Skin epidermis (tissue), 12 donors: ENCODE results near the gene GPD2.

ENCODE experiments used
- H3K27ac ChIP-seq, 21 experiments: fragments of 200-600 bp; sonication (generic) in 11 of 21; one replicate each; pipeline ENCODE4 v1.5.0; 2020; ENCODE audit warnings: mild to moderate bottlenecking in 3 of 21, inconsistent platforms in 2 of 21, moderate library complexity in 2 of 21
- H3K4me3 ChIP-seq, 7 experiments: fragments of 200-600 bp; sonication (generic) in 2 of 7; one replicate each; pipeline ENCODE4 v1.5.0; 2020; ENCODE audit warnings: inconsistent platforms in 2 of 7, mild to moderate bottlenecking in 2 of 7, moderate library complexity in 1 of 7

GPD2 gene

GRCh38 chr2:156435718-156436496 is at the start of gene GPD2:
TSS of gene GPD2 (plus strand) at chr2:156436379. CDS start at chr2:156476106, 39,727 bp downstream.
- peak within 1 kb of the TSS; percentile 48 to 78 (median 62) for H3K4me3 ChIP-seq
- H3K27ac ChIP-seq: peak within 1 kb of the TSS; percentile 90 to 100 (median 98)

- Histone ChIP-seq H3K27ac (no peak overlapping the region), H3K4me3 (no peak overlapping the region)
These were observed 42.0 kb upstream of the GPD2 start for GRCh38 chr2:156394033-156394741.

GRCh38 chr2:156396126-156396525 is 40.1 kb upstream of the GPD2 start:
- Histone ChIP-seq H3K4me3 (no peak overlapping the region), H3K27ac (no peak overlapping the region)

- Histone ChIP-seq H3K27ac (no peak overlapping the region), H3K4me3 (no peak overlapping the region)
These were observed 39.0 kb upstream of the GPD2 start for GRCh38 chr2:156397229-156397628.

- Histone ChIP-seq H3K27ac (no peak overlapping the region), H3K4me3 (no peak overlapping the region)
These were observed 38.0 kb upstream of the GPD2 start for GRCh38 chr2:156398176-156398575.

- H3K27ac ChIP-seq: peak overlapping the region in 15 of 21 experiments; percentile 14 to 92 (median 82)
- H3K4me3 ChIP-seq: peak overlapping the region; percentile 50 to 85 (median 77)
These were observed 36.8 kb upstream of the GPD2 start for GRCh38 chr2:156399224-156399949.

GRCh38 chr2:156399950-156400705 is 36.1 kb upstream of the GPD2 start:
- peak overlapping the region; percentile 50 to 85 (median 77) for H3K4me3 ChIP-seq
- H3K27ac ChIP-seq: peak overlapping the region in 20 of 21 experiments; percentile 52 to 92 (median 80)

GRCh38 chr2:156400706-156401678 is 35.2 kb upstream of the GPD2 start:
- Histone ChIP-seq H3K4me3 (peak overlapping the region; percentile 50 to 85 (median 77)), H3K27ac (peak overlapping the region; percentile 29 to 92 (median 79))

GRCh38 chr2:156401861-156402260 is 34.3 kb upstream of the GPD2 start:
- Histone ChIP-seq H3K27ac (no peak overlapping the region), H3K4me3 (no peak overlapping the region)

GRCh38 chr2:156405586-156405985 is 30.6 kb upstream of the GPD2 start:
- no peak overlapping the region for H3K4me3 ChIP-seq
- no peak overlapping the region for H3K27ac ChIP-seq

- no peak overlapping the region for H3K4me3 ChIP-seq
- H3K27ac ChIP-seq: no peak overlapping the region
These were observed 24.3 kb upstream of the GPD2 start for GRCh38 chr2:156411835-156412234.

- no peak overlapping the region for H3K4me3 ChIP-seq
- no peak overlapping the region for H3K27ac ChIP-seq
These were observed 14.3 kb upstream of the GPD2 start for GRCh38 chr2:156421851-156422250.

GRCh38 chr2:156423674-156424282 is 12.4 kb upstream of the GPD2 start:
- H3K4me3 ChIP-seq: no peak overlapping the region
- no peak overlapping the region for H3K27ac ChIP-seq

- Histone ChIP-seq H3K4me3 (no peak overlapping the region), H3K27ac (no peak overlapping the region)
These were observed 9.1 kb upstream of the GPD2 start for GRCh38 chr2:156427074-156427473.

- Histone ChIP-seq H3K27ac (no peak overlapping the region), H3K4me3 (no peak overlapping the region)
These were observed 7.0 kb upstream of the GPD2 start for GRCh38 chr2:156429211-156429610.

- peak overlapping the region in 4 of 21 experiments; percentile 3 to 63 (median 17) for H3K27ac ChIP-seq
- H3K4me3 ChIP-seq: no peak overlapping the region
These were observed 5.8 kb upstream of the GPD2 start for GRCh38 chr2:156430236-156430979.

GRCh38 chr2:156430980-156431358 is 5.2 kb upstream of the GPD2 start:
- H3K4me3 ChIP-seq: no peak overlapping the region
- H3K27ac ChIP-seq: peak overlapping the region in 5 of 21 experiments; percentile 3 to 63 (median 14)
